Psoas muscle (tissue), 8 donors: ENCODE data around the gene SPSB3. TPM values are rescaled to one million over a fixed set of nuclear protein-coding genes. Genes with fewer than 3 reads are reported as not detected.

Experiments used
- ATAC-seq, 4 donors: fragments of 200-7000 bp; cut with Tn5 transposase; one replicate each; pipeline ENCODE4 v1.9.1; 2020; ENCODE audit warnings: moderate library complexity in 3 of 4, mild to moderate bottlenecking in 2 of 4
- DNase-seq, 2 donors: peaks; one replicate each; pipeline ENCODE4 v3.0.0-alpha.2; 2020
- H3K27ac ChIP-seq: fragments of 200-600 bp; one replicate; pipeline ENCODE4 v1.8.0; 2022
- H3K27me3 ChIP-seq, 3 donors: fragments of 200-600 bp in 1 of 3; one replicate each; pipeline versions ENCODE4 v1.6.1 to v1.8.0; 2013 to 2022; ENCODE audit warnings: low read length in 2 of 3, mild to moderate bottlenecking in 2 of 3, moderate library complexity in 1 of 3; ENCODE audit not compliant: insufficient read depth in 3 of 3
- H3K36me3 ChIP-seq, 2 donors: fragments of 200-600 bp in 1 of 2; one replicate each; pipeline versions ENCODE4 v1.6.1 to v1.8.0; 2013 to 2022; ENCODE audit warnings: low read depth in 1 of 2, mild to moderate bottlenecking in 1 of 2, moderate library complexity in 1 of 2; ENCODE audit not compliant: insufficient read depth in 1 of 2
- H3K4me1 ChIP-seq: fragments of 200-600 bp; one replicate; pipeline ENCODE4 v1.8.0; 2022
- H3K4me3 ChIP-seq: fragments of 200-600 bp; one replicate; pipeline ENCODE4 v1.8.0; 2022; ENCODE audit warnings: mild to moderate bottlenecking
- H3K9me3 ChIP-seq: fragments of 200-600 bp; one replicate; pipeline ENCODE4 v1.8.0; 2022
- CTCF ChIP-seq: fragments of 200-600 bp; IDR thresholded peaks from one replicate; pipeline ENCODE4 v1.8.0; 2022; ENCODE audit warnings: antibody characterized with exemption
- WGBS, 3 donors: extraction: QIAGEN DNeasy Blood & Tissue Kit; methylation state at CpG; one replicate each; pipeline versions ENCODE4 v1.1.6 to v1.1.7; 2013; 5-methylcytosine and 5-hydroxymethylcytosine counted together
- intact Hi-C, 2 donors: fragments of 100-400 bp; cut with DNase I; formaldehyde crosslinking; loops; one replicate each; pipeline versions ENCODE4 v1.11.0 to v1.14.2; 2022
- polyA plus RNA-seq, 3 donors: library from polyadenylated mRNA; stranded (reverse); fragments of 200-250 nt; gene quantifications; one replicate each; pipeline ENCODE4 v1.2.3, GENCODE V29; 2013
- total RNA-seq, 4 donors: library from RNA; stranded (reverse); fragmentation: NEBNext Ultra II Directional in 2 of 4; extraction: Animal tissue kit (Norgen Biotek cat#: 25700) in 2 of 4; gene quantifications; one replicate each; pipeline versions ENCODE4 v1.2.1 to v1.2.4, GENCODE V29; 2021 to 2023
- donor health status: healthy with polysubstance abuse.
- donor health status: DM: no; HTN: no; CAD: no; lungs with moderate emphysema.
- donor health status: Bipolar disorder and iron deficiency.
- donor health status: healthy.
- donor health status: DM: yes; HTN: yes; CAD: no.
- donor health status: DM: no; HTN: no; CAD: no.
- donor health status: DM: no; HTN: no; CAD: no.
- donor health status: DM: yes; HTN: yes; CAD: no.

The SPSB3 gene
- total and polyA plus RNA-seq, 7 donors = 26.3 to 108 (median 54.9) TPM

DNA sequence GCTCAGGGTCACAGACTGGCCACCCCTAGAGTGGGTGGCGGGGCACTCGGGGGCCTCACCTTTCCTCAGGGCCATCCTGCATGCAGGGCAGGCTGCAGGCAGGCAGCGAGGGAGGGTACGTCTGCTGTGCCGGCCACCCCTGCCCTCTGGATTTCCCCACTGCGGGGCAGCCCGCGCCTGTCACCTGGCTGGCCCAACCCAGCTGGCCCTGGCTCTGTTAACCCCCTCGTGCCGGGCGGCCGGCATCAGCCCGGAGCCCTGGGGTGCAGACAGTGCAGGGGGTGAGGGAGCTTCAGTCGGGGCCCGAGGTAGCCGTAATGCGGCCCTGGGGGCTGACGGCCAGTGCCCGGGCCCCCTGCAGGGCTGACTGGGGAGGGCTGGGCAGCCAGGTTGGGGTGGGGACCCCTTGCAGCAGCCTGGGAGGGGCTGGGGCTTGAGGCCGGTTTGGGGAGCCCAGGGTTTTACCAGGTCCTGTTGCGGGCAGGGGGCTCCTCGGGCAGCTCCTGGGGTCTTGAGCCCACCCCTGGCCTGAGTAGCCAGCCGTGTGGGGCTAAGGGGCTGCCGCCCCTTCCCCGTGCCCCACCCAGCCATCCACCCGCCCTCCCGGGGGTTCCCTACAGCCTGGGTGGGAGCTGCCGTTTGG lies 11.3 kb upstream of the SPSB3 start, which contains the start of gene IGFALS:
TSS of gene IGFALS (minus strand) at position 128 of the 643 bp plus-strand sequence. CDS start at position 75, 53 bp downstream.
- peaks cover 0 to 28% of the 10 kb centered on the region in 2 donors for H3K36me3 ChIP-seq
- no peaks in the 10 kb centered on the region for H3K4me1 ChIP-seq
- H3K9me3 ChIP-seq = no peaks in the 10 kb centered on the region
- no peak within 1 kb of the TSS for H3K4me3 ChIP-seq
- WGBS, 3 donors = 46 to 53% (median 50%) methylated on average over 25 to 28 of the region's 28 CpGs
- ATAC-seq (peak in 2 of 4 donors; percentile 10 to 18), DNase-seq (peak in 1 of 2 donors; percentile 9)
- no peak within 1 kb of the TSS for H3K27ac ChIP-seq
- intact Hi-C loops = no loop called here
- TF ChIP-seq CTCF = no peak
- H3K27me3 ChIP-seq = no peaks in the 10 kb centered on the region

DNA sequence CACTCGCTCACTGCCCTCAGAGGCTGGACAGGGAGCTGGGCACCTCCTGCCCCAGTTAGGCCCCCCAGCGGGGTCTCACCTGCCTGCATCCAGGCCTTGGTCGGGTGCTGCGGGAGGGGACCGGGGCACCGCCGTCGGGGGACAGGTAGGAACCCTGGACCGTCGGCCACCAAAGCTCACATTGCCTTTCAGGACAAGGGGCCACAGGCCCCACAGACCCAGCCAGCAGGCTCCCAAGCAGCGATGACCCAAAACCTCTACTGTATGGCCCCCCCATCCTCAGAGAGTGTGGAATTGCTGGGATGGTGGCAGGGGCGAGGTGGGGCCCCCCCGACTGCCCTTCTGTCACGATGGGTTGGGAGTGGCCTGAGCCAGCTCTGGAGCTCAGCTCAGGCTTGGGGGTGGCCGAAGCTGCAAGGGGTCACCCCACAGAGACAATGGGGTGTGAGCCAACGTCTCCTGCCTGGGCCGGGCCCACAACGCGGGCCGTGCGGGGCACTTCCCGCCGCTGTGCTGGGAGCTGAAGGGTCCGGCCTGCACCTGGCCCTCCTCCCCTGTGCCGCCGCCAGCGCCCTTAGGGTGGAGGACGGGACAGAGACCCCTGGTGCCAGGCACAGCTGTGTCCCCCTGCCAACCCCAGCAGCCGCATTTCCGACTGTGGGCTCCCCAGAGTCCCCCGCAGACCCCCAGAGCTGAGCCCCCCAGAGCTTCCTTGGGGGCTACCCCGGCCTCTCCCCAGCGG lies 10.6 kb upstream of the SPSB3 start:
- H3K27ac ChIP-seq = no peak overlapping the region
- no peaks in the 10 kb centered on the region for H3K9me3 ChIP-seq
- peak in 1 of 2 donors; percentile 16 for DNase-seq
- no peaks in the 10 kb centered on the region for H3K27me3 ChIP-seq
- H3K36me3 ChIP-seq = peaks cover 0 to 35% of the 10 kb centered on the region in 2 donors
- H3K4me1 ChIP-seq = no peaks in the 10 kb centered on the region
- H3K4me3 ChIP-seq = no peak overlapping the region
- ATAC-seq = no peak
- 76 to 89% (median 83%) methylated on average over 23 to 33 of the region's 33 CpGs for WGBS, 3 donors
- intact Hi-C loops = no loop called here
- TF ChIP-seq CTCF = no peak

DNA sequence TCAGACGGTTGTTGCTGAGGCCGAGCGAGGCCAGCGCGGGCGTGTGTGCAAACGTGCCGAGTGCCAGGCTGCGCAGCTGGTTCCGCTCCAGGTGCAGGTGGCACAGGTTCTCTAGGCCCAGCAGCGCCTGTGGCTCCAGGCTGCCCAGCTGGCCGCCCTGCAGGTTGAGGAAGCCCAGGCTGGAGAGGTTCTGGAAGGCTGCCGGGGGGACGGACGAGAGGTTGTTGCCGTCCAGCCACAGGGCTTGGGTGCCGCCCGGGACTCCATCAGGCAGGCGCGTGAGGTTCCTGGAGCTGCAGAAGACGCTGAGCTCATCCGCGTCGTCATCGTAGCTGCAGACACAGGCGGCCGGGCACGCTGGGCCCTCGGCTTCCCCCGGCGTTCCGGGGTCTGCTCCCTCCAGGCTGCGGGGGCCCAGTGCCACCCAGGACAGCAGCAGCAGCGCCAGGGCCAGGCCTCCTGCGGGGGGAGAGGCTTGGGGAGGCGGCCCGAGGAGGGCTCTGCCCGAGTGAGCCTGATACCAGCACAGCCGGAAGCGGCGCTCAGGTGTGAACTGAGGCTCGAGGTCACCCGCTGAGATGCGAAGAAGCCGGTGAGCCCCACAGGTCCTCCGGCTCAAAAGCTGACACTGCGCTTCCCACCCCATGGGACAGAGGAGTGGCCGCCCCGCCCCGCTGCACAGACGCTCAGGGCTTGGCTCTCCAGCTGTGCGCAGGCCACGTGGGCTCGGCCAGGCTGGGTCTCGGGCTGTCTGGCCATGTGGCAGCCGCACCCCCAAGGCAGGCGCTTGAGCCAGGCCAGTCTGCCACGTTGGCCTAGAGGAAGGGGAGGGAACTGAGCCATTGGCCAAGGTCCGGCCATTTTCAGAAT lies 9.8 kb upstream of the SPSB3 start:
- DNase-seq (no peak), ATAC-seq (no peak)
- no peak overlapping the region for H3K27ac ChIP-seq
- H3K9me3 ChIP-seq = no peaks in the 10 kb centered on the region
- H3K4me1 ChIP-seq = no peaks in the 10 kb centered on the region
- H3K4me3 ChIP-seq = no peak overlapping the region
- H3K36me3 ChIP-seq = peaks cover 0 to 43% of the 10 kb centered on the region in 2 donors
- H3K27me3 ChIP-seq = no peaks in the 10 kb centered on the region
- intact Hi-C loops = no loop called here
- no peak for TF ChIP-seq CTCF
- WGBS, 3 donors = 83 to 88% (median 85%) methylated on average over 53 to 59 of the region's 59 CpGs

- 92 to 94% (median 94%) methylated on average over 50 to 53 of the region's 53 CpGs for WGBS, 3 donors
- intact Hi-C loops = no loop called here
- Histone ChIP-seq H3K4me3 (no peak overlapping the region), H3K27me3 (no peaks in the 10 kb centered on the region), H3K27ac (no peak overlapping the region), H3K4me1 (no peaks in the 10 kb centered on the region), H3K36me3 (peaks cover 0 to 51% of the 10 kb centered on the region in 2 donors), H3K9me3 (no peaks in the 10 kb centered on the region)
- TF ChIP-seq CTCF = no peak
- no peak for DNase-seq
- no peak for ATAC-seq
These were observed 9.0 kb upstream of the SPSB3 start for GRCh38 chr16:1791256-1791942.
